Measurements from ENCODE around the gene PDZK1IP1. TPM values are rescaled to one million over a fixed set of nuclear protein-coding genes. Genes with fewer than 3 reads are reported as not detected.

Gene PDZK1IP1
- total RNA-seq, 1 donor from 2014 or later: not detected

GRCh38 chr1:47226121-47226838 is 36.4 kb upstream of the PDZK1IP1 start:
- peaks cover 15% of the 10 kb centered on the region for H3K4me1 Mint-ChIP-seq (ENCODE audit: unreplicated experiment)
- H3K27ac Mint-ChIP-seq (ENCODE audit: unreplicated experiment): no peak overlapping the region
- no peaks in the 10 kb centered on the region for H3K9me3 Mint-ChIP-seq (ENCODE audit: unreplicated experiment)
- no peak for DNase-seq (ENCODE audit: extremely low spot score, unreplicated experiment)
- H3K4me3 Mint-ChIP-seq (ENCODE audit: unreplicated experiment): peak overlapping the region; percentile 58
- H3K36me3 Mint-ChIP-seq (ENCODE audit: unreplicated experiment): no peaks in the 10 kb centered on the region
- peaks cover 56% of the 10 kb centered on the region for H3K27me3 Mint-ChIP-seq (ENCODE audit: unreplicated experiment)
- no peak for TF ChIP-seq CTCF (IDR thresholded peaks at IDR 0.05)

- no peak for DNase-seq (ENCODE audit: extremely low spot score, unreplicated experiment)
- Mint-ChIP-seq H3K36me3 (ENCODE audit: unreplicated experiment) (no peaks in the 10 kb centered on the region), H3K4me1 (ENCODE audit: unreplicated experiment) (peaks cover 11% of the 10 kb centered on the region), H3K27me3 (ENCODE audit: unreplicated experiment) (peaks cover 57% of the 10 kb centered on the region), H3K27ac (ENCODE audit: unreplicated experiment) (no peak overlapping the region), H3K4me3 (ENCODE audit: unreplicated experiment) (peak overlapping the region; percentile 58), H3K9me3 (ENCODE audit: unreplicated experiment) (no peaks in the 10 kb centered on the region)
- no peak for TF ChIP-seq CTCF (IDR thresholded peaks at IDR 0.05)
These were observed 35.7 kb upstream of the PDZK1IP1 start for GRCh38 chr1:47225430-47226100.

GRCh38 chr1:47224676-47225399 is 35.0 kb upstream of the PDZK1IP1 start:
- Mint-ChIP-seq H3K36me3 (ENCODE audit: unreplicated experiment) (no peaks in the 10 kb centered on the region), H3K4me1 (ENCODE audit: unreplicated experiment) (peaks cover 8% of the 10 kb centered on the region), H3K27me3 (ENCODE audit: unreplicated experiment) (peaks cover 57% of the 10 kb centered on the region), H3K4me3 (ENCODE audit: unreplicated experiment) (no peak overlapping the region), H3K9me3 (ENCODE audit: unreplicated experiment) (no peaks in the 10 kb centered on the region), H3K27ac (ENCODE audit: unreplicated experiment) (no peak overlapping the region)
- DNase-seq (ENCODE audit: extremely low spot score, unreplicated experiment): no peak
- no peak for TF ChIP-seq CTCF (IDR thresholded peaks at IDR 0.05)

- no peak overlapping the region for H3K4me3 Mint-ChIP-seq (ENCODE audit: unreplicated experiment)
- DNase-seq (ENCODE audit: extremely low spot score, unreplicated experiment): no peak
- no peaks in the 10 kb centered on the region for H3K36me3 Mint-ChIP-seq (ENCODE audit: unreplicated experiment)
- no peak overlapping the region for H3K27ac Mint-ChIP-seq (ENCODE audit: unreplicated experiment)
- H3K4me1 Mint-ChIP-seq (ENCODE audit: unreplicated experiment): peaks cover 6% of the 10 kb centered on the region
- peaks cover 49% of the 10 kb centered on the region for H3K27me3 Mint-ChIP-seq (ENCODE audit: unreplicated experiment)
- H3K9me3 Mint-ChIP-seq (ENCODE audit: unreplicated experiment): no peaks in the 10 kb centered on the region
- TF ChIP-seq CTCF (IDR thresholded peaks at IDR 0.05): no peak
These were observed 34.3 kb upstream of the PDZK1IP1 start for GRCh38 chr1:47223921-47224675.

Measured in osteocyte (in vitro differentiated cells).